ENCODE results near the gene TCEA2.

TCEA2 gene

DNA sequence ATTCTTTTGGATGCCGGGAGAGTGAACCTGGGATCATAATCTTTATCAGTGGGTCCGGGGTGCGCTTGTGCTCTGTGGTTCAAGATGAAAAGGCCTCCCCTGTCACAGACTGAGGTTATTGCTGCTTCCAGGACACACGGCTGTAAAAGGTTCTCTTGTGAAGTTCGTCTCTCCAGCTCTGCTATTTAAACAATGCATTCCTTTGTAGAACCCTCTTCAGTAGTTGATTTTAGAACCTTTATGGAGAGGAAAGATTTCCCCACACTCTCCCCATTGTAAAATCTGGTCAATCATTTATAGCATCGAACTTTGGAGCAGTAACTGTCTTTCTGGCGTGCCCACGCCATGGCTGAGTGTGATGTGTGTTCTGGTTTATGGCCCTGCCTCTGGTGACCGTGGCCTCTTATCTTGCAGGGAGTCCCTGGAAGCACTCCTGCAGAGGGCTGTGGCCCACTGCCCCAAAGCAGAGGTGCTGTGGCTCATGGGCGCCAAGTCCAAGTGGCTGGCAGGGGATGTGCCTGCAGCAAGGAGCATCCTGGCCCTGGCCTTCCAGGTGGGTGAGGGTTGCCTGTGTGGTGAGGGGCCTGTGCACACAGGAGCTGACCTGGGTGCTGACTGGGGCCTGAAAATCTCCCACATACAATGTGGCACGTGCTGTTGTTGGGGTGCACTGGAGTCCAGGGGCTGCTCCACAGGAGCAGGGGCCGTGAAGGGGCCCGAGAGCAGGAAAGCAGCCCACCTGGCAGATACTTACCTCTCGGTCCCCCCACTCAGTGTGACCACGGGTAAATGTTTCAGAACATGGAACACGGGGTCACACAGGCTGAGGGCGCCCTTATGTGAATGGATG is 38.6 kb upstream of the TCEA2 start:
- DNase-seq = no peak
- Histone ChIP-seq H3K36me3 (peaks cover 9% of the 10 kb centered on the region), H3K27ac (no peak overlapping the region)

DNA sequence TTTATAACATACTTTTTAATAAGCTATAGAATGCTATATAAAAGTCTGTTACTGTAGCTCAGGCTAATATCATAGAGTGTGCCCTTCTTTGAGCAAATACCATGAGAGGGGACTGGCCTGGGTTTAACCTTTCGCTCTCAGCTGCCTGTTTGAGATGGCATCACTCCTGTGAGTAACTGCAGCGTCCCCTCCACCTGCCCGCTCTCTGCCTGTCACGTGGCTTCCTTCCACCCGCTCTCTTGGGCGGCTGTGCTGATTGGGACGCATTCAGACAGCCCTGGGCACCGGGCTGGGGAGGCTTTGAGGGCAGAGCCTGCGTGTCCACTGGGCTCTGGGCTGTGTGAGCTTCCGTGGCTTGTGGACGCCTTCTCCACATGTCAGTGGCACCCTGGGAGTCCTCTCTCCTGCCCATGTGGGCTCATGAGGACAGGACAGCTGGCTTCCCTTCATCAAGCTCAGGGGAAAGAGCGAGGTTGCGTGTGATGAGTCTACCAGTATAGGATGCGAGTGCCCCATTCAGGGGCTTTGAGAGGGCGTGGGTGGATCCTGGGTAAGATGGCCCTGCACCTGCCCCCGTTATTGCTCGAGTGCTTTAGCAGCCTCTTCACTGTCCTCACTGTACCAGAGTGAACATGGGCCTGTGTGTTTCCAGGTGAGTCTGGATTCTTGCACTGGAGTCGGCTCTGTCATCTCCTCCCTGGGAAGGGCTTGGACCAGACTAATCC is 37.7 kb upstream of the TCEA2 start:
- TF ChIP-seq, protein P1, sequence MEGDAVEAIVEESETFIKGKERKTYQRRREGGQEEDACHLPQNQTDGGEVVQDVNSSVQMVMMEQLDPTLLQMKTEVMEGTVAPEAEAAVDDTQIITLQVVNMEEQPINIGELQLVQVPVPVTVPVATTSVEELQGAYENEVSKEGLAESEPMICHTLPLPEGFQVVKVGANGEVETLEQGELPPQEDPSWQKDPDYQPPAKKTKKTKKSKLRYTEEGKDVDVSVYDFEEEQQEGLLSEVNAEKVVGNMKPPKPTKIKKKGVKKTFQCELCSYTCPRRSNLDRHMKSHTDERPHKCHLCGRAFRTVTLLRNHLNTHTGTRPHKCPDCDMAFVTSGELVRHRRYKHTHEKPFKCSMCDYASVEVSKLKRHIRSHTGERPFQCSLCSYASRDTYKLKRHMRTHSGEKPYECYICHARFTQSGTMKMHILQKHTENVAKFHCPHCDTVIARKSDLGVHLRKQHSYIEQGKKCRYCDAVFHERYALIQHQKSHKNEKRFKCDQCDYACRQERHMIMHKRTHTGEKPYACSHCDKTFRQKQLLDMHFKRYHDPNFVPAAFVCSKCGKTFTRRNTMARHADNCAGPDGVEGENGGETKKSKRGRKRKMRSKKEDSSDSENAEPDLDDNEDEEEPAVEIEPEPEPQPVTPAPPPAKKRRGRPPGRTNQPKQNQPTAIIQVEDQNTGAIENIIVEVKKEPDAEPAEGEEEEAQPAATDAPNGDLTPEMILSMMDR (IDR thresholded peaks at IDR 0.05; ENCODE audit: low read depth, low read length) = no peak
- H3K4me3 ChIP-seq (ENCODE audit: low read depth, low read length) = no peak overlapping the region
- no peaks in the 10 kb centered on the region for H3K9me3 ChIP-seq (ENCODE audit: severe bottlenecking)
- H3K27ac ChIP-seq = no peak overlapping the region
- peaks cover 9% of the 10 kb centered on the region for H3K36me3 ChIP-seq
- H3K27me3 ChIP-seq (ENCODE audit: insufficient read depth, low read depth, severe bottlenecking) = no peaks in the 10 kb centered on the region
- DNase-seq = no peak

More for the DNA sequence above, 38.6 kb upstream of the TCEA2 start:
- Histone ChIP-seq H3K27me3 (ENCODE audit: insufficient read depth, low read depth, severe bottlenecking) (no peaks in the 10 kb centered on the region), H3K4me3 (ENCODE audit: low read depth, low read length) (no peak overlapping the region), H3K9me3 (ENCODE audit: severe bottlenecking) (no peaks in the 10 kb centered on the region)
- TF ChIP-seq, protein P1 (IDR thresholded peaks at IDR 0.05; ENCODE audit: low read depth, low read length) = no peak

DNA sequence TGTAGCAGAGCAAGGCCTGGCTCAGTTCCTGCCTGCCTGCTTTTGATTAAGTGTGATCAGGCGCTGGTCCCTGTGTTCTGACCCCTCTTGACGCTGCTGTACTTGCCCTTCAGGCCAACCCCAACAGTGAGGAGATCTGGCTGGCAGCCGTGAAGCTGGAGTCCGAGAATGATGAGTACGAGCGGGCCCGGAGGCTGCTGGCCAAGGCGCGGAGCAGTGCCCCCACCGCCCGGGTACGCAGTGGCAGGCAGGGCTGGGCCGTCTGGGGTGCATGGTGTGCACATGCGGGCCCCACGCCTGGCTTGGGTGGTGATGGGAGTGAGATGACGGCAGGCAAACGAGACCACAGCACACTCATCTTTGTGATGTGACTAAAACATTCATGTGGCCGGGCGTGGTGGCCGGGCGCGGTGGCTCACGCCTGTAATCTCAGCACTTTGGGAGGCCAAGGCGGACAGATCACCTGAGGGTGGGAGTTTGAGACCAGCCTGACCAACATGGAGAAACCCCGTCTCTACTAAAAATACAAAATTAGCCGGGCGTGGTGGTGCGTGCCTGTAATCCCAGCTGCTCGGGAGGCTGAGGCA is 37.1 kb upstream of the TCEA2 start:
- TF ChIP-seq, protein P1 (IDR thresholded peaks at IDR 0.05; ENCODE audit: low read depth, low read length) = no peak
- no peak overlapping the region for H3K4me3 ChIP-seq (ENCODE audit: low read depth, low read length)
- no peak for DNase-seq
- H3K27me3 ChIP-seq (ENCODE audit: insufficient read depth, low read depth, severe bottlenecking) = no peaks in the 10 kb centered on the region
- no peak overlapping the region for H3K27ac ChIP-seq
- no peaks in the 10 kb centered on the region for H3K9me3 ChIP-seq (ENCODE audit: severe bottlenecking)
- H3K36me3 ChIP-seq = peaks cover 9% of the 10 kb centered on the region

DNA sequence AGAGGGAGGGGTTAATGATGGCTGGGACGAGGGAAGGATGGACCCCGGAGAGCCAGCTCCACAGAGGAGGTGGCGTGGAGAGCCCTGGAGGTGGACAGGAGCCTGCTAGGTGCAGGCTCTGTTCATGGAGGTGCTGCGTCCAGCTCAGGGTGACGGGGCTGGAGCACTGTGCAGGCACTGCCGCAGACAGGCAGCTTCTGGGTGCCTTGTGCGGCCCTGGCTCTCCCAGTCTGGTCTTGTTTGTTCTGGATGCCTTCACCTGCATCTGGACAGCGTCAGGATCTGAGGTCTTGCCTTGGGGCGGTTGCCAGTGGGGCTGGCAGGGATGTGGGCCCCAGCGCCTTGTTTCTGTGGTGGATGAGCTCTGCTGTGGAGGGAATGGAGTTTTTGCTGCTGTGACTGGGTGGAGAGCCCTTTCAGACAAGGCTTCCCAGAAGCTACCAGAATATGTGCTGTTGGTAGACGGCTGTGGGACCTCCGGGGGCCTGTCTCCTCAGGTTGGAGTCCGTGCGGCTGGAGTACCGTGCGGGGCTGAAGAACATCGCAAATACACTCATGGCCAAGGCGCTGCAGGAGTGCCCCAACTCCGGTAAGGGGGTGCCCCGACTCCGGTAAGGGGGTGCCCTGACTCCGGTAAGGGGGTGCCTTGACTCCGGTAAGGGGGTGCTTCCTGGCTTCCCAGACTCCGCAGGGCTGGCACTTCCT is 34.9 kb upstream of the TCEA2 start:
- H3K4me3 ChIP-seq (ENCODE audit: low read depth, low read length) = no peak overlapping the region
- no peaks in the 10 kb centered on the region for H3K9me3 ChIP-seq (ENCODE audit: severe bottlenecking)
- no peak for DNase-seq
- no peak overlapping the region for H3K27ac ChIP-seq
- H3K36me3 ChIP-seq = peaks cover 9% of the 10 kb centered on the region
- no peaks in the 10 kb centered on the region for H3K27me3 ChIP-seq (ENCODE audit: insufficient read depth, low read depth, severe bottlenecking)
- TF ChIP-seq, protein P1 (IDR thresholded peaks at IDR 0.05; ENCODE audit: low read depth, low read length) = no peak

DNA sequence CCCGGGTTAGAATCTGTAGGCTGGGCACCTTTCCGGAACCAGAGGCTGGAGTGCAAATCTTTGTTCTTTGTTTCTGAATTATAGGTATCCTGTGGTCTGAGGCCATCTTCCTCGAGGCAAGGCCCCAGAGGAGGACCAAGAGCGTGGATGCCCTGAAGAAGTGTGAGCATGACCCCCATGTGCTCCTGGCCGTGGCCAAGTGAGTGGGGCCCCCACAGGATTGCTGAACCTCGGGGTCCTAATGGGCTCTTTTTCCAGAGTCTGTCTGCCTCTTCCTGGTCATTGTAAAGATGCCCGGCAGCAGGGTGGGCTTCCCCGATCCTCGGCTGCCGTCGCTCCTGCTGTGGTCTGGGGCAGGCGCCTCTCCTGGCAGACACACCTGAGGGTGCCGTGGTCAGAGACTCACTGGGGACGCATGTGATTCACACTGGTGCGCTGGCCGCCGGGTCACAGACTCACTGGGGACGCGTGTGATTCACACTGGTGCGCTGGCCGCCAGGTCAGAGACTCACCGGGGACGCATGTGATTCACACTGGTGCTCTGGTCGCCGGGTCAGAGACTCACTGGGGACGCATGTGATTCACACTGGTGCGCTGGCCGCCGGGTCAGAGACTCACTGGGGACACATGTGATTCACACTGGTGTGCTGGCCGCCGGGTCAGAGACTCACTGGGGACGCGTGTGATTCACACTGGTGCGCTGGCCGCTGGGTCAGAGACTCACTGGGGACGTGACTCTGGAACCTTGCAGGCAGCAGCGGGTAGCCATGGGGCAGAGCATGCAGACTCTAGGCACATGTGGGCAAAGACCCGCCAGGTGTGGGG is 33.5 kb upstream of the TCEA2 start:
- DNase-seq = no peak
- Histone ChIP-seq H3K9me3 (ENCODE audit: severe bottlenecking) (no peaks in the 10 kb centered on the region), H3K27ac (no peak overlapping the region), H3K4me3 (ENCODE audit: low read depth, low read length) (no peak overlapping the region), H3K36me3 (peaks cover 4% of the 10 kb centered on the region), H3K27me3 (ENCODE audit: insufficient read depth, low read depth, severe bottlenecking) (no peaks in the 10 kb centered on the region)
- TF ChIP-seq, protein P1 (IDR thresholded peaks at IDR 0.05; ENCODE audit: low read depth, low read length) = no peak

Measured in WERI-Rb-1 (cell line).